ENCODE measurements around the gene LHX3.

- no peak for TF ChIP-seq EZH2 (optimal IDR thresholded peaks at IDR 0.05; ENCODE audit: low read depth, low read length)
- no peak for TF ChIP-seq CTCF (IDR thresholded peaks at IDR 0.05; ENCODE audit: low read length)
Observed at GRCh38 chr9:136234597-136234996, 29.7 kb upstream of the LHX3 start.
